NCI-H187 (cell line): ENCODE results near the gene ZNF423.
"Not testable (repeated sequence)": the region's sequence is repeated elsewhere in the genome, so short reads cannot be mapped to it uniquely, and the experiment has no call there.

Source experiments
- DNase-seq, 2 experiments: peaks; one replicate each; lab custom pipeline; 2025; lab: John Stamatoyannopoulos, UW

The ZNF423 gene

GRCh38 chr16:49695782-49696413, 160.0 kb downstream of the ZNF423 start:
- DNase-seq, result no peak

- DNase-seq, result no peak
Observed at GRCh38 chr16:49693445-49693844, 162.5 kb downstream of the ZNF423 start.

- no peak for DNase-seq
Observed at GRCh38 chr16:49690778-49691177, 165.1 kb downstream of the ZNF423 start.

DNA sequence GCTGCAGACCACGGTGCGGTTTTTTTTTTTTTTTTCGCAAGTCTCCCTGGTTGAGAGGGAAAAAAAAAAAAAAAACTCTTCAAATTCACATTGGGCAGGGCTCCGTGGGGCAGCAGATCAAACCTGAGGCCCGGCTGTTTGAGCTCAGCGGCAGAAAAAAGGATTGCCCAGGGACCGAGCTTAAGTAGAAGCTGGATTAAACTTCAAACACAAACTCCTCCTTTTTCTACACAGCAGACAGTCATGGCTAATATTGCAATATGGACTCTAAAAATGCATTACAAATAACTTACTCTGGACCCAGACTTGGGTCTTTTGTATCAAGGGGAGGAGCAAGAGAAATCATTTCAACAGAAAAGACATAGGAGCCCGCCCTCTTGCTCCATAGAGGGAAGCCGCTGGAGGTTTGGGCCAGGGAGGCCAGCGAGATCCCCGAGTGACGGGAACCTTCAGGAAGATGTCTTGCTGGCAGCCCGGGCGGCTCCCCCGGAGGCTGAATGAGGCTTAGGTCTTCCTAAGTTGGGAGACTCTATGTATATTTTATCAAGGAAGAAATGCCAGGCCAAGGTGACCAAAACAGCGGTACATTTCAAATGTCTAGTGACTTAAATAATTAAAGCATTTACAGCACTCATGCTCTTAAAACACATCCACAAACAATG, 167.7 kb downstream of the ZNF423 start:
- DNase-seq, result no peak

DNA sequence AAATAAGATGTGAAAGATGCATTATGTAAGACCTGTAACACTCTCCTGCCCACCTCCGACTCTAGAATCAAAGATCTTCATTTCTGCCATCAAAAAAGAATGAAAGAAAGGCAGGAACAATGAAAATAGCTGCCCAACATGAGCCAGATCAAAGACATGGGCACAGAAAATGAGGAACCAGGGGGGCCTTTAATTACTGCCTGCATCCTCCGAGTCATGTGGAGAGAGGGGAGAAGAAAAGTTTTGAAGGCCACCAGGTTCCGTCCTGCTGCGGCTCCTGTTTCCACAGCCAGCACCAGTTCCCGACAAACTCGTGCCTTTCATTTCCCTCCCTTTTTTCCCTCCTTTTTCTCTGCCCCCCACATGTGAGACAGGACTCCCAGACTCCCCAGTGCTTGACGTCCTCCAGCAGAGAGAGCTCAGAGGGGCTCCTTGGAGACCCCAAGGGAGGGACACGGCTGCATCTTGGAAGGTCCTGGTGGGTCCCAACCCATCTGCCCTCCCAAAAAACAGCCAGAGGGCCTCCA, 168.4 kb downstream of the ZNF423 start:
- no peak for DNase-seq

- no peak for DNase-seq
Observed at GRCh38 chr16:49684696-49685095, 171.2 kb downstream of the ZNF423 start.

- DNase-seq, result no peak
Observed at GRCh38 chr16:49682577-49683165, 173.2 kb downstream of the ZNF423 start.

- DNase-seq, result no peak
Observed at GRCh38 chr16:49681217-49681883, 174.6 kb downstream of the ZNF423 start.

DNA sequence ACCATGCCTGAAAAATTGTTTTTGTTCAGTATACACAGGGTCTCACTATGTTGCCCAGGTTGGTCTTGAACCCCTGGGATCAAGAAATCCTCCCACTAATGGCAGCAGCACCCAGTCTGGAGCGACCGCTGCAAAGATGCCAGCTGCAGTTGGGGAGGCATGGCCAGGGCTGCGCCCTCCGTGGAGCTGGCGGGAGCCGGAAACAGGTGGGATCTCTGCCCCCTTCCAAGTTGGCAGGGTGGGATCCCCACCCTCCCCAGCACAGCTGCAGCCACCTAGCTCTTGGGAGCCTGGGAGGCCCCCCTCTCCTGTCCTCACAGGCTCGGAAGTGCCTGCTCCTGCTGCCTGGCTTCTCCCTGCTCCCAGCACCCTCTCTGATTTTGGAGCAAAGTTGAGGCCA, 176.8 kb downstream of the ZNF423 start:
- DNase-seq, result no peak

DNA sequence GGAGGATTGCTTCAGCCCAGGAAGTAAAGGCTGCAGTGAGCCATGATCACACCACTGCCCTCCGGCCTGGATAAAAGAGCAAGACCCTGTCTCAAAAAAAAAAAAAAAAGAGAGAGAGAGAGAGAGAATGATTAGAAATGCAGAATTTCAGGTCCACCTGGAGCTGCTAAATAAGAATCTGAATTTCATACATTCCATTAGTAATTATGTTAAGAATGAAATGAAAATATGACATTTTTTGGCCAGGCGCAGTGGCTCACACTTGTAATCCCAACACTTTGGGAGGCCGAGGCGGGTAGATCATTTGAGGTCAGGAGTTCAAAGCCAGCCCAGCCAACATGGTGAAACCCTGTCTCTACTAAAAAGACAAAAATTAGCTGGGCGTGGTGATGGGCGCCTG, 178.3 kb downstream of the ZNF423 start:
- not testable (repeated sequence) for DNase-seq

GRCh38 chr16:49675413-49675812, 180.5 kb downstream of the ZNF423 start:
- DNase-seq, result no peak

DNA sequence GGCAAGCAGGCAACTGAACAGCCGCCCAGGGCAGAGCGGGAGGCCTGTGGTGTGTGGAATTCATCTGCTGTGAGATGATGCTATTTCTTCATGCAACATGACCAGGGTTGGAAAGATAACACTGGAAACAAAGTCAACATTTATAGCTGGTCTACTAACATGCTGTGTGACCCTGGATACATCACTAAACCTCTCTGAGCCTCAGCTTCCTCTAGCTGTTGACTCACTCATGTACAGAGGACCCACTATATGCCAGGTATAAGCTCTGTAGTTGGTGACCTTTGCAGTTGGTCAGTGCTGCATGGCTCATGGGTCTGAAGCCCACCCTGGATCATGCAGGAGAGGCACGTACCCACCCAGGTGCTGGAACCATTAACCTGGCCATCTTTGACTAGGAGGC, 180.9 kb downstream of the ZNF423 start:
- DNase-seq, result no peak

GRCh38 chr16:49674351-49674851, 181.5 kb downstream of the ZNF423 start:
- DNase-seq, result no peak

- no peak for DNase-seq
Observed at GRCh38 chr16:49673442-49673841, 182.5 kb downstream of the ZNF423 start.

GRCh38 chr16:49672753-49673152, 183.2 kb downstream of the ZNF423 start:
- no peak for DNase-seq

- no peak for DNase-seq
Observed at GRCh38 chr16:49671333-49671732, 184.6 kb downstream of the ZNF423 start.

GRCh38 chr16:49670627-49671026, 185.3 kb downstream of the ZNF423 start:
- DNase-seq, result no peak

GRCh38 chr16:49665482-49666230, 190.3 kb downstream of the ZNF423 start:
- no peak for DNase-seq

GRCh38 chr16:49664221-49665215, 191.4 kb downstream of the ZNF423 start:
- no peak for DNase-seq
